NCI-H460 (cell line): Measurements from ENCODE around the gene ERBB4. TPM values are rescaled to one million over a fixed set of nuclear protein-coding genes. Genes with fewer than 3 reads are reported as not detected.
"Not testable (repeated sequence)": the region's sequence is repeated elsewhere in the genome, so short reads cannot be mapped to it uniquely, and the experiment has no call there.

ENCODE experiments used
- DNase-seq: peaks from one replicate; pipeline ENCODE4 v3.0.0-alpha.2; 2016; ENCODE audit warnings: low read depth; ENCODE audit errors: extremely low read depth
- total RNA-seq: library from RNA; depleted of rRNA; stranded (reverse); fragments of >200 nt; shearing (Covaris generic); gene quantifications from 2 replicates; pipeline ENCODE4 v1.2.3, GENCODE V29; 2014

Gene ERBB4
- total RNA-seq, 1 experiment from 2014 or later: 0.32 TPM

GRCh38 chr2:212311807-212312404 is 226.7 kb downstream of the ERBB4 start:
- DNase-seq: no peak

GRCh38 chr2:212299943-212300342 is 238.7 kb downstream of the ERBB4 start:
- no peak for DNase-seq

- no peak for DNase-seq
Observed at GRCh38 chr2:212299333-212299732, 239.3 kb downstream of the ERBB4 start.

GRCh38 chr2:212295571-212295970 is 243.0 kb downstream of the ERBB4 start:
- no peak for DNase-seq

GRCh38 chr2:212294816-212295215 is 243.8 kb downstream of the ERBB4 start:
- DNase-seq: no peak

GRCh38 chr2:212289301-212289700 is 249.3 kb downstream of the ERBB4 start:
- DNase-seq: no peak

GRCh38 chr2:212288308-212288707 is 250.3 kb downstream of the ERBB4 start:
- no peak for DNase-seq

- no peak for DNase-seq
Observed at GRCh38 chr2:212284166-212284565, 254.4 kb downstream of the ERBB4 start.

GRCh38 chr2:212282671-212283261 is 255.8 kb downstream of the ERBB4 start:
- DNase-seq: no peak

GRCh38 chr2:212276813-212277212 is 261.8 kb downstream of the ERBB4 start:
- DNase-seq: no peak

GRCh38 chr2:212274215-212274614 is 264.4 kb downstream of the ERBB4 start:
- DNase-seq: no peak

GRCh38 chr2:212271583-212271982 is 267.0 kb downstream of the ERBB4 start:
- no peak for DNase-seq

- DNase-seq: no peak
Observed at GRCh38 chr2:212269005-212269404, 269.6 kb downstream of the ERBB4 start.

- DNase-seq: no peak
Observed at GRCh38 chr2:212266297-212266696, 272.3 kb downstream of the ERBB4 start.

GRCh38 chr2:212265777-212266176 is 272.8 kb downstream of the ERBB4 start:
- no peak for DNase-seq

- DNase-seq: no peak
Observed at GRCh38 chr2:212264187-212264586, 274.4 kb downstream of the ERBB4 start.

- no peak for DNase-seq
Observed at GRCh38 chr2:212259226-212259625, 279.4 kb downstream of the ERBB4 start.

- DNase-seq: no peak
Observed at GRCh38 chr2:212254339-212254738, 284.3 kb downstream of the ERBB4 start.

GRCh38 chr2:212249451-212249850 is 289.2 kb downstream of the ERBB4 start:
- no peak for DNase-seq

GRCh38 chr2:212245880-212246279 is 292.7 kb downstream of the ERBB4 start:
- no peak for DNase-seq

GRCh38 chr2:212242724-212243123 is 295.9 kb downstream of the ERBB4 start:
- no peak for DNase-seq

- DNase-seq: not testable (repeated sequence)
Observed at GRCh38 chr2:212238152-212238551, 300.4 kb downstream of the ERBB4 start.
